ENCODE measurements around the gene TRMO. TPM values are rescaled to one million over a fixed set of nuclear protein-coding genes. Genes with fewer than 3 reads are reported as not detected.

The TRMO gene
- total and polyA plus RNA-seq, 9 of the 15 experiments (the other 6 are each of a cell fraction or from before 2014, with no cell fraction given) = 5.6 to 22.4 (median 16.2) TPM

GRCh38 chr9:97960678-97961328, 38.5 kb upstream of the TRMO start (continued):
- peak; percentile 39; the same call in 1 of the 2 replicates for TF ChIP-seq MXI1 (IDR thresholded peaks at IDR 0.05; ENCODE audit: low read depth, low read length)
- peak in 1 of 2 experiments; percentile 95; a peak in 1 of 4 replicates for TF ChIP-seq MCM7 (IDR thresholded peaks at IDR 0.05)
- peak; percentile 51 for TF ChIP-seq RBBP5 (IDR thresholded peaks at IDR 0.05; ENCODE audit: borderline replicate concordance, insufficient read depth, low read length, poor library complexity, severe bottlenecking)
- peak; percentile 93 for TF ChIP-seq NFRKB (IDR thresholded peaks at IDR 0.05; ENCODE audit: low read depth)
- TF ChIP-seq ZKSCAN1 (IDR thresholded peaks at IDR 0.05; ENCODE audit: low read depth, low read length) = peak; percentile 73
- TF ChIP-seq HES1 (IDR thresholded peaks at IDR 0.05; ENCODE audit: low read depth) = peak; percentile 53; the same call in 1 of the 2 replicates
- 0 out of 2 replicates have a peak, but pooled peaks have one; percentile 52 for TF ChIP-seq MIER1 (IDR thresholded peaks at IDR 0.05; ENCODE audit: low read depth)
- peak; percentile 79 for TF ChIP-seq TAF9B (IDR thresholded peaks at IDR 0.05; ENCODE audit: partially characterized antibody)
- TF ChIP-seq SUPT5H (IDR thresholded peaks at IDR 0.05) = peak; percentile 72
- TF ChIP-seq ARID1B (IDR thresholded peaks at IDR 0.05) = peak; percentile 99
- peak; percentile 65; the same call in 1 of the 2 replicates for TF ChIP-seq ZNF24 (IDR thresholded peaks at IDR 0.05)
- TF ChIP-seq NR2C1 (IDR thresholded peaks at IDR 0.05) = peak; percentile 85
- peak; percentile 83 for TF ChIP-seq NR2C1 (tag; IDR thresholded peaks at IDR 0.05)
- TF ChIP-seq MTA1 (IDR thresholded peaks at IDR 0.05; ENCODE audit: borderline replicate concordance) = peak; percentile 90
- peak; percentile 64; the same call in 1 of the 2 replicates for TF ChIP-seq GABPB1 (CRISPR knock-in tag; IDR thresholded peaks at IDR 0.05)
- peak; percentile 99 for TF ChIP-seq TCF3 (CRISPR knock-in tag; IDR thresholded peaks at IDR 0.05)
- TF ChIP-seq GMEB1 (CRISPR knock-in tag; IDR thresholded peaks at IDR 0.05) = peak; percentile 18; the same call in 1 of the 2 replicates
- peak; percentile 38 for TF ChIP-seq E2F8 (IDR thresholded peaks at IDR 0.05; ENCODE audit: low read depth, partially characterized antibody)
- peak in 1 of 2 experiments; percentile 98; a peak in 2 of 3 replicates for TF ChIP-seq CBX3 (IDR thresholded peaks at IDR 0.05; ENCODE audit: borderline replicate concordance in 1 of 2, low read length in 2 of 2)
- peak; percentile 80 for TF ChIP-seq USF1 (CRISPR knock-in tag; IDR thresholded peaks at IDR 0.05)
- peak; percentile 71 for TF ChIP-seq HBP1 (CRISPR knock-in tag; IDR thresholded peaks at IDR 0.05)
- peak; percentile 96 for TF ChIP-seq EP300 (IDR thresholded peaks at IDR 0.05; ENCODE audit: low read length)
- peak; percentile 98 for TF ChIP-seq ARNT (IDR thresholded peaks at IDR 0.05)
